NCI-H2029 treated with DMSO at 0.1 percent for 48 hours (cell line): ENCODE results near the gene CT45A8.
"Not testable (repeated sequence)": the region's sequence is repeated elsewhere in the genome, so short reads cannot be mapped to it uniquely, and the experiment has no call there.

Experiments used
- DNase-seq: peaks from one replicate; lab custom pipeline; 2025; lab: John Stamatoyannopoulos, UW

CT45A8 gene, protein sequence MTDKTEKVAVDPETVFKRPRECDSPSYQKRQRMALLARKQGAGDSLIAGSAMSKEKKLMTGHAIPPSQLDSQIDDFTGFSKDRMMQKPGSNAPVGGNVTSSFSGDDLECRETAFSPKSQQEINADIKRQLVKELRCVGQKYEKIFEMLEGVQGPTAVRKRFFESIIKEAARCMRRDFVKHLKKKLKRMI

DNA sequence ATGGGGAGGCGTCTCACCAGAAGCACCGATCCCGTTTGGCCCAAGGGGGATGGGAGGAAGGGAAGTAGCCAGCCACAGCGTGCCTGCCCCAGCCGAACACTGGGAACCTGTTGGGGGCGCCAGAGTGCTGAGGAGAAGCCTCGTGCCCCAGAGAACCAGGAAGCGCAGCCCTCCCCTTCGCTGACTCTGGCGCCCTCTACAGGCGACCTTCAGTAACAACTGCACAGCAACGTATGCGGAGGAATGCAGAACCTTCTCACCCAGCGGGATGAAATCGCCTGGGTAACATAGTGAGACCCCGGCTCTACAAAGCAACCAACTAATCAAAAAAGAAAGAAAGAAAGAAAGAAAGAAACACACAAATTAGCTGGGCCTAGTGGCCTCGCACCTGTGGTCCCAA lies at the start of gene CT45A8:
Gene CT45A8, minus strand, starts transcription at position 101 of the 400 bp plus-strand sequence. CDS start 3,755 bp downstream, outside the sequence.
- DNase-seq, result not testable (repeated sequence)

DNA sequence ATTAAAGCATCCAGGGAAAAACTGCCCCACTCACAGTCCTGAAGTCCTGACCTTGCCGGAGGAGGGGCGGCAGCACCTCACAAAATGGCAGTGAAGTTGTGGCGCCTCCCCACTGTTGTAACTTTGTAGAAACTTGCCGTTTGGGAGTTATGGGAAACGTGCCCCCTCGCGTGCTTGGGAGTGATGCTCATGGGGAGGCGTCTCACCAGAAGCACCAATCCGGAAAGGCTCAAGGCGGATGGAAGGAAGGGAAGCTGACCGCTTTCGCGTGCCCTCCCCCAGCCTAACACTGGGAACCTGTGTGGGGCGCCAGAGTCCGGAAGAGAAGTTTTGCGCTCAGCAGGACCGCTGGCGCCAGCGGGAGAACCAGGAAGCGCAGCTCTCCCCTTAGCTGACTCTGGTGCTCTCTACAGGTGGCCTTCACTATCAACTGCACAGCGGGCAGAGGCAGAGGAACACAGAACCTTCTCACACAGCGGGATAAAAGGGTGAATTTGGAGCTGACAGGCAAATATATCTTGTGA lies 39.0 kb upstream of the CT45A8 start, which contains the start of the genes CT45A10 and SAGE1:
Gene CT45A10, minus strand, starts transcription at position 151 of the 524 bp plus-strand sequence. CDS start 8,100 bp downstream, outside the sequence.
Gene SAGE1, plus strand, starts transcription at position 423 of the 524 bp plus-strand sequence. CDS start 2,527 bp downstream, outside the sequence.
- no peak for DNase-seq

DNA sequence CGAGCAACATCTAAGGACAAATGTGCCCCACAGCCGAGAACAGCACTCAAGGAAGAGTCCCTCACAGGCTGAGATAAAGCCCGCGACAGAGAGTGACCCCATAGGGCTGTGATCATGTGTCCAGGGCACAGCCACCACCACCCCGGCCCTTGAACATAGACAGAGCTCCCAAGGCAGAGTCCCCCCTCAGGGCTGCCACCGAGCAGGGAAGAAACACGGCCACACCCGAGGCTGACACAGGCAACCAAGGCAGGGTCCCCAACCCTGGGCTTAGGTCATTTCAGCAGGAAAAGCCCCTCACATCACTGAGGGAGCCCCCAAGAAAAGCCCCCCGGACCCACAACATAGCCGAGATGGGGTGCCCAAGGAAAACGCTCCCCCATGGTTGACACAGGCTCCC lies 38.4 kb upstream of the CT45A8 start:
- no peak for DNase-seq

DNA sequence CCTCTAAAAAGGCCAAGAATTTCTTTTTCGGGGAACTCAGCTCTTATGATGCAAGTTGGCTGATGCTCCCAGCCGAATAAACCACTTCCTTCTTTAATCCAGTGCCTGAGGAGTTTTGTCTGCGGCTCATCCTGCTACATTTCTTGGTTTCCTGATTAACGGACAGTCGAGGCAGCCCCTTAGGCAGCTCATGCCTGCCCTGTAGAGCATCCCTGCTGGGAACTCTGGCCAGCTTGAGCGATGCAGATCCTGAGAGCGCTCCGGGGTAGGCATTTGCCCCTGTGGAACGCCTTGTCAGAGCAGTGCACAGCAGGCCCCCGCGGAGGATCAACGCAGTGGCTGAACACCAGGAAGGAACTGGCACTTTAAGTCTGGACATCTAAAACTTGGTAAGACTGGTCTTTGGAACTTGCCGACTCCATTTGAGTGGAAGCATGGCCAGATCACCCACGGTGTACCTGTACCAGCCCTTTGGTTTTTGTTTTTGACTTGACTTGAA lies 35.8 kb upstream of the CT45A8 start:
- no peak for DNase-seq

DNA sequence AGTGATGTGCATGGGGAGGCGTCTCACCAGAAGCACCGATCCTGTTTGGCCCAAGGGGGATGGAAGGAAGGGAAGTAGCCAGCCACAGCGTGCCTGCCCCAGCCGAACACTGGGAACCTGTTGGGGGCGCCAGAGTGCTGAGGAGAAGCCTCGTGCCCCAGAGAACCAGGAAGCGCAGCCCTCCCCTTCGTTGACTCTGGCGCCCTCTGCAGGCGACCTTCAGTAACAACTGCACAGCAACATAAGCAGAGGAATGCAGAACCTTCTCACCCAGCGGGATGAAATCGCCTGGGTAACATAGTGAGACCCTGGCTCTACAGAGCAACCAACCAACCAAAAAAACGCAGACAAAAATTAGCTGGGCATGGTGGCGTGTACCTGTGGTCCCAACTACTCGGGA lies 34.6 kb upstream of the CT45A8 start:
- not testable (repeated sequence) for DNase-seq

DNA sequence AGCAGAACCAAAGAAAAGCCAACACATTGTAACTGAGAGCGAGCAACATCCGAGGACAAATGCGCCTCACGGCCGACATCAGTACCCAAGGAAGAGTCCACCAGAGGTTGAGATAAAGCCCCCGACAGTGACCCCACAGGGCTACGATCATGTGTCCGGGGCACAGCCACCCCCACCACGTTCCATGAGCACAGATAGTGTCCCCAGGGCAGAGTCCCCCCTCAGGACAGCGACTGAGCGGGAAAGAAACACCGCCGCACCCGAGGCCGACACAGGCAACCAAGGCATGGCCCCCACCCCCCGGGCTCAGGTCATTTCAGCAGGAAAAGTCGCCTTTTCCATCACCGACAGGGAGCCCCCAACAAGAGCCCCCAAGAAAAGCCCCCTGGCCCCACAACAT lies 33.9 kb upstream of the CT45A8 start:
- not testable (repeated sequence) for DNase-seq

DNA sequence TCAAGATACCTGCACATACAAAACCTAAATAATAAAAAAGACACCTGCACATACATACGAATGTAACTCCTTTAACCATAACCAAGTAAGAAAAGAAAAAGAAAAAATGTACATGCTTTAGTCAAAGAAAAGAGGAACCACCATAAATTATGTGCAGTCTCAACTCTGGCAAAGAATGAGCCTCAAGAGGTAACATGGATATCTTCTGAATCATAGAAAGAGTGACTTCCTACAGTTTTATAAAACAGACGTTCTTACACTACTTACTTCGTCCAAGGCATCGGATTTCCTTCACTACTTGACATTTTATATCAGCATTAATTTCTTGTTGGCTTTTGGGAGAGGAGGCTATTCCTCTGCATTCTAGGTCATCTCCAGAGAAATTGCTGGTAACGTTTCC lies 28.4 kb upstream of the CT45A8 start:
- DNase-seq, result not testable (repeated sequence)

DNA sequence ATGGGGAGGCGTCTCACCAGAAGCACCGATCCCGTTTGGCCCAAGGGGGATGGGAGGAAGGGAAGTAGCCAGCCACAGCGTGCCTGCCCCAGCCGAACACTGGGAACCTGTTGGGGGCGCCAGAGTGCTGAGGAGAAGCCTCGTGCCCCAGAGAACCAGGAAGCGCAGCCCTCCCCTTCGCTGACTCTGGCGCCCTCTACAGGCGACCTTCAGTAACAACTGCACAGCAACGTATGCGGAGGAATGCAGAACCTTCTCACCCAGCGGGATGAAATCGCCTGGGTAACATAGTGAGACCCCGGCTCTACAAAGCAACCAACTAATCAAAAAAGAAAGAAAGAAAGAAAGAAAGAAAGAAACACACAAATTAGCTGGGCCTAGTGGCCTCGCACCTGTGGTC lies 17.4 kb upstream of the CT45A8 start, which contains the start of gene CT45A9:
Gene CT45A9, minus strand, starts transcription at position 101 of the 400 bp plus-strand sequence. CDS start 3,751 bp downstream, outside the sequence.
- DNase-seq, result not testable (repeated sequence)

DNA sequence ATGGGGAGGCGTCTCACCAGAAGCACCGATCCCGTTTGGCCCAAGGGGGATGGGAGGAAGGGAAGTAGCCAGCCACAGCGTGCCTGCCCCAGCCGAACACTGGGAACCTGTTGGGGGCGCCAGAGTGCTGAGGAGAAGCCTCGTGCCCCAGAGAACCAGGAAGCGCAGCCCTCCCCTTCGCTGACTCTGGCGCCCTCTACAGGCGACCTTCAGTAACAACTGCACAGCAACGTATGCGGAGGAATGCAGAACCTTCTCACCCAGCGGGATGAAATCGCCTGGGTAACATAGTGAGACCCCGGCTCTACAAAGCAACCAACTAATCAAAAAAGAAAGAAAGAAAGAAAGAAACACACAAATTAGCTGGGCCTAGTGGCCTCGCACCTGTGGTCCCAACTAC lies 17.2 kb downstream of the CT45A8 start, which contains the start of gene CT45A7:
Gene CT45A7, minus strand, starts transcription at position 101 of the 400 bp plus-strand sequence. CDS start 3,747 bp downstream, outside the sequence.
- not testable (repeated sequence) for DNase-seq

DNA sequence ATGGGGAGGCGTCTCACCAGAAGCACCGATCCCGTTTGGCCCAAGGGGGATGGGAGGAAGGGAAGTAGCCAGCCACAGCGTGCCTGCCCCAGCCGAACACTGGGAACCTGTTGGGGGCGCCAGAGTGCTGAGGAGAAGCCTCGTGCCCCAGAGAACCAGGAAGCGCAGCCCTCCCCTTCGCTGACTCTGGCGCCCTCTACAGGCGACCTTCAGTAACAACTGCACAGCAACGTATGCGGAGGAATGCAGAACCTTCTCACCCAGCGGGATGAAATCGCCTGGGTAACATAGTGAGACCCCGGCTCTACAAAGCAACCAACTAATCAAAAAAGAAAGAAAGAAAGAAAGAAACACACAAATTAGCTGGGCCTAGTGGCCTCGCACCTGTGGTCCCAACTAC lies 34.4 kb downstream of the CT45A8 start, which contains the start of gene CT45A2:
Gene CT45A2, minus strand, starts transcription at position 101 of the 400 bp plus-strand sequence. CDS start 3,747 bp downstream, outside the sequence.
- DNase-seq, result not testable (repeated sequence)

DNA sequence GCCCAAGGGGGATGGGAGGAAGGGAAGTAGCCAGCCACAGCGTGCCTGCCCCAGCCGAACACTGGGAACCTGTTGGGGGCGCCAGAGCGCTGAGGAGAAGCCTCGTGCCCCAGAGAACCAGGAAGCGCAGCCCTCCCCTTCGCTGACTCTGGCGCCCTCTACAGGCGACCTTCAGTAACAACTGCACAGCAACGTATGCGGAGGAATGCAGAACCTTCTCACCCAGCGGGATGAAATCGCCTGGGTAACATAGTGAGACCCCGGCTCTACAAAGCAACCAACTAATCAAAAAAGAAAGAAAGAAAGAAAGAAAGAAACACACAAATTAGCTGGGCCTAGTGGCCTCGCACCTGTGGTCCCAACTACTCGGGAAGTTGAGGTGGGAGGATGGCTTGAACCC lies 51.7 kb downstream of the CT45A8 start, which contains the start of gene CT45A6:
Gene CT45A6, minus strand, starts transcription at position 101 of the 400 bp plus-strand sequence. CDS start 3,794 bp downstream, outside the sequence.
- not testable (repeated sequence) for DNase-seq
